Nephron (organoid): ENCODE measurements around the gene SLC1A5.

Experiments
- H3K27ac Mint-ChIP-seq, 3 experiments: 2 replicates each; pipeline ENCODE4 v1.8.0; 2020; ENCODE audit warnings: mixed read lengths in 3 of 3, mild to moderate bottlenecking in 2 of 3, moderate library complexity in 1 of 3
- H3K27me3 Mint-ChIP-seq: 2 replicates; pipeline ENCODE4 v1.8.0; 2021; ENCODE audit warnings: low read depth, mild to moderate bottlenecking, moderate library complexity, mixed read lengths
- H3K36me3 Mint-ChIP-seq: 2 replicates; pipeline ENCODE4 v1.8.0; 2020; ENCODE audit warnings: low read depth, mixed read lengths
- H3K4me1 Mint-ChIP-seq: 2 replicates; pipeline ENCODE4 v1.8.0; 2020; ENCODE audit warnings: mixed read lengths
- H3K4me3 Mint-ChIP-seq, 3 experiments: 2 replicates each; pipeline ENCODE4 v1.8.0; 2020; ENCODE audit warnings: mild to moderate bottlenecking in 3 of 3, mixed read lengths in 3 of 3, moderate library complexity in 2 of 3
- H3K9me3 Mint-ChIP-seq: 2 replicates; pipeline ENCODE4 v1.8.0; 2020; ENCODE audit warnings: mixed read lengths
- CTCF ChIP-seq, 3 experiments: fragments of 200-600 bp; sonication (generic); IDR thresholded peaks; one replicate each; pipeline ENCODE4 v1.5.0; 2021; ENCODE audit warnings: antibody characterized with exemption in 3 of 3; ENCODE audit not compliant: unreplicated experiment in 3 of 3

Gene SLC1A5

DNA sequence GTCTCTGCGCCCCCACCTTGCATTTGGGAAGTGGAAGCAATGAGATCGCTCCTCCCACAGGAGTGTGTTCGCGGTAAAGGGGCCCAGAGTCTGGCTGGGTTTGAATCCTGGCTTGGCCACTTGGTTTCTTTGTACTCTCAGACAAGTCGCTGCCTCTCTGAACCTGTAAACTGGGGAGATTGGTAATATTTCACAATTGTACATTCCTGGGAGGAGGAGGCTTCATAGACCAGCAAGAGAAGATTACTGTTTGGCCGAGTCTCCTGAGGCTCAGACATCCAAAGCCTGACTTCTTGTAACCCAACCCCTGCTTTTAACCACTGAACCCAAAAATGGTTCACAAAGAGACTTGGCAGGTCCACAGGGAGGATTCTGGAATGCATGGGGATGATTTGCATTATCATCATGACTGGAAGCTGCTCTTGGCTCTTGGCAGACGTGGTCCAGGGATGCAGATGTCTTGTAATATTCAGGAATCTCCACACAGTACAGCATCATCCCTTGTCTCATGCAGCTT, 28.5 kb downstream of the SLC1A5 start:
- Mint-ChIP-seq H3K27me3 (no peaks in the 10 kb centered on the region), H3K4me1 (peaks cover 17% of the 10 kb centered on the region), H3K27ac (peak overlapping the region in 2 of 3 experiments; percentile 78 to 87), H3K9me3 (no peaks in the 10 kb centered on the region), H3K36me3 (peaks cover 19% of the 10 kb centered on the region), H3K4me3 (no peak overlapping the region)
- TF ChIP-seq CTCF (IDR thresholded peaks at IDR 0.05; ENCODE audit: unreplicated experiment in 3 of 3) = no peak

GRCh38 chr19:46759206-46759605, 29.2 kb downstream of the SLC1A5 start:
- Mint-ChIP-seq H3K27me3 (no peaks in the 10 kb centered on the region), H3K27ac (peak overlapping the region in 2 of 3 experiments; percentile 78 to 87), H3K4me3 (no peak overlapping the region), H3K4me1 (peaks cover 17% of the 10 kb centered on the region), H3K36me3 (peaks cover 19% of the 10 kb centered on the region), H3K9me3 (no peaks in the 10 kb centered on the region)
- TF ChIP-seq CTCF (IDR thresholded peaks at IDR 0.05; ENCODE audit: unreplicated experiment in 3 of 3) = no peak

DNA sequence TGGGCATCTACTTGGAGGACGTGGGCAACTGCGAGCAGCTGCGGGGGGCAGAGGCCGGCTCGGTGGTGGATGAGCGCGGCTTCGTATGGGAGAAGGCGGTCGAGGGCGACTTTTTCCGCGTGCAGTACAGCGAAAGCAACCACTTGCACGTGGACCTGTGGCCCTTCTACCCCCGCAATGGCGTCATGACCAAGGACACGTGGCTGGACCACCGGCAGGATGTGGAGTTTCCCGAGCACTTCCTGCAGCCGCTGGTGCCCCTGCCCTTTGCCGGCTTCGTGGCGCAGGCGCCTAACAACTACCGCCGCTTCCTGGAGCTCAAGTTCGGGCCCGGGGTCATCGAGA, 31.9 kb downstream of the SLC1A5 start:
- Mint-ChIP-seq H3K36me3 (peaks cover 33% of the 10 kb centered on the region), H3K27ac (no peak overlapping the region), H3K9me3 (no peaks in the 10 kb centered on the region), H3K4me3 (no peak overlapping the region), H3K27me3 (no peaks in the 10 kb centered on the region), H3K4me1 (peaks cover 15% of the 10 kb centered on the region)
- no peak for TF ChIP-seq CTCF (IDR thresholded peaks at IDR 0.05; ENCODE audit: unreplicated experiment in 3 of 3)

- no peak overlapping the region for H3K27ac Mint-ChIP-seq
- H3K27me3 Mint-ChIP-seq = no peaks in the 10 kb centered on the region
- H3K4me1 Mint-ChIP-seq = peaks cover 13% of the 10 kb centered on the region
- TF ChIP-seq CTCF (IDR thresholded peaks at IDR 0.05; ENCODE audit: unreplicated experiment in 3 of 3) = no peak
- H3K9me3 Mint-ChIP-seq = no peaks in the 10 kb centered on the region
- peaks cover 33% of the 10 kb centered on the region for H3K36me3 Mint-ChIP-seq
- H3K4me3 Mint-ChIP-seq = no peak overlapping the region
These were observed 32.4 kb downstream of the SLC1A5 start for GRCh38 chr19:46755853-46756543.

DNA sequence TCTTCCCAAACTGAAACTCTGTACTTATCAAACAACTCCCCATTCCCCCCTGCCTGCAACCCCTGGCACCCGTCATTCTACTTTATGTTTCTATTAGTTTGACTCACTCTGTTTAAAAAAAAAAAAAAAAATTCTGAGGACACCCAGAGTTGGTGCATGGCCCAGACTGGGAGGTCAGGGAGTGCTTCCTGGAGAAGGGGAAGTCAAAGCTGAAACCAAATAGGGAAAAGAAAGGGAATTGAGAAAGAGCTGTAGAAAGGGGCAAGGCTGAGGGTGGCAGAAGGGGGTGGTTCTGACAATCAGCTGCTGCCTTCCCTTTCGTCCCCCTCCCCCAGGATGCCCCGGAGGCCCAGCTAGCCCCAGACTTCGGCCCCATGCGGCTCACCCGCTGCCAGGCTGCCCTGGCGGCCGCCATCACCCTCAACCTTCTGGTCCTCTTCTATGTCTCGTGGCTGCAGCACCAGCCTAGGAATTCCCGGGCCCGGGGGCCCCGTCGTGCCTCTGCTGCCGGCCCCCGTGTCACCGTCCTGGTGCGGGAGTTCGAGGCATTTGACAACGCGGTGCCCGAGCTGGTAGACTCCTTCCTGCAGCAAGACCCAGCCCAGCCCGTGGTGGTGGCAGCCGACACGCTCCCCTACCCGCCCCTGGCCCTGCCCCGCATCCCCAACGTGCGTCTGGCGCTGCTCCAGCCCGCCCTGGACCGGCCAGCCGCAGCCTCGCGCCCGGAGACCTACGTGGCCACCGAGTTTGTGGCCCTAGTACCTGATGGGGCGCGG, 33.1 kb downstream of the SLC1A5 start:
- no peak overlapping the region for H3K4me3 Mint-ChIP-seq
- H3K36me3 Mint-ChIP-seq = peaks cover 38% of the 10 kb centered on the region
- peaks cover 12% of the 10 kb centered on the region for H3K4me1 Mint-ChIP-seq
- H3K9me3 Mint-ChIP-seq = no peaks in the 10 kb centered on the region
- no peaks in the 10 kb centered on the region for H3K27me3 Mint-ChIP-seq
- no peak for TF ChIP-seq CTCF (IDR thresholded peaks at IDR 0.05; ENCODE audit: unreplicated experiment in 3 of 3)
- H3K27ac Mint-ChIP-seq = no peak overlapping the region
